Measurements from ENCODE around the gene IRAK1.
A peak's percentile ranks its signal among the peaks of the same experiment; 100 is the strongest.
"Not testable (repeated sequence)": the region's sequence is repeated elsewhere in the genome, so short reads cannot be mapped to it uniquely, and the experiment has no call there.

The IRAK1 gene

DNA sequence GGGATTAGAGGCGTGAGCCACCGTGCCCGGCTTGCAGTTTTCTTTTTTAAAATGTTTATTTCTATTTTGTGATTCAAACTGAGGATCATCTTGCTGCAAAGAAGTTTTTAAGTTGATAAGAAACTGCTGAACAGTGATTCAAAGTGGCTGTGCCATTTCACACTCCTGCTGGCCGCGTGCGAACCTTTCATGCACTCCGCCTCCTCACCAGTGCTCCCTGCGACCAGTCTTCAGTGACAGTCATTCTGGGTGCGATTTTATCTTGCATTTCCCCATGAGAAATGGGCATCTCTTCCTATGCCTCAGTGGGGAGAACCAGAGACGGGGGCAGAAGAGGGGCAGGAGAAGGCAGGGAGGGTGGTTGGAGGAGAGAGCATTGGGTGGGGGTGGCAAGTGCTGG is 25.7 kb downstream of the IRAK1 start:
- no peak for DNase-seq

DNA sequence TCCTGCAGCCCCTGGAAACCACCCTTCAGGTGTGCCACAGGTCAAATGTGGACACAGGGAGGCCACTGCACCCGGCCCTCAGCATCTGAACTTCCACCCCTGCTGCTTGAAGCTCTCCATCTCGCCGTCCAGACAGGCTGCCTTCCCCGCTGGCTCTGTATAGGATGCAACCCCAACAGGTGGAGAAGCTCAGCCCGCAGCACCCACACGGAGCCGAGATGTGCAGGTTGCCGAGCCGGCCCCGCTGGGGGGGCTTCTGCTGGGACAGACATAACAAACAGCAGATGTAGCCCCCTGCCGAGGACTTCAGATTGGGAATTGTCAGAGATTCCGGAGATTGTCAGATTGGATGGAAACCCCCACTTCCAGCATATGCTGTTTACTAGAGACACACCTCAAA is 26.6 kb downstream of the IRAK1 start:
- DNase-seq, result no peak

DNA sequence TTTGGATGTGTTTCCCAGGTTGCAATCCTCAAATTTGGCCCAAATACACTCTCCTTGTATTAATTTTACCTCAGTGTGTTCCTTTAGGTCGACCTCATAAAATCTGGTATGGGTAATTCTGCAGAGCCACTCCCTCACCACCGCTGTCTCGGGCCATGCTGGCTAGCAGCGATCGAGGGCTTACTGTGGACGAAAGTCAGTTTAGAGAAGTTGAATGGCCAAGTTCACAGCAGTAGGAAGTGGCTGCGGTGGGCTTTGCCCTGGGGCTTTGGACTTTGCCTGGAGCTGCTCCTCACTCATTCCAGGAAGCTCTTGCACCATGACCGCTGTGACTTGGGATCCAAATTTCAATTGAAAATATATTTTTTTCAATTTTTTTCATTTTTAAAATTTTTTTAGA is 27.5 kb downstream of the IRAK1 start:
- DNase-seq, result no peak

DNA sequence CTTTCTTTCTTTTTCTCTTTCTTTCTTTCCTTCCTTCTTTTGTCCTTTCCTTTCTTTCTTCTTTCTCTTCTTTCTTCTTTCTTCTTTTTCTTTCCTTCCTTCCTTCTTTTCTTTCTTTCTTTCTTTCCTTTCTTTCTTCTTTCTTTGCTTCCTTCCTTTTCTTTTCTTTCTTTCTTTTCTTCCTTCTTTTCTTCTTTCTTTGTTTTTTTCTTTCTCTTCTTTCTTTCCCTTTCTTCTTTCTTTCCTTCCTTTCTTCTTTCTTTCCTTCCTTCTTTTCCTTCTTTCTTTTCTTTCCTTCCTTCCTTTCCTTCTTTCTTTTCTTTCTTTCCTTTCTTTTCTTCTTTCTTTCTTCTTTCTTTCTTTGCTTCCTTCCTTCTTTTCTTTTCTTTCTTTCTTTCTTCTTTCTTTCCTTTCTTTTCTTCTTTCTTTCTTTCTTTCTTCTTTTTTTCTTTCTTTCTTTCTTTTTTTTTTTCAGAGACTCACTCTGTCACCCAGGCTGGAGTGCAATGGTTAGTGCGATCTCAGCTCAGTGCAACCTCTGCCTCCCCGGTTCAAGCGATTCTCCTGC is 28.6 kb downstream of the IRAK1 start:
- DNase-seq, result no peak

DNA sequence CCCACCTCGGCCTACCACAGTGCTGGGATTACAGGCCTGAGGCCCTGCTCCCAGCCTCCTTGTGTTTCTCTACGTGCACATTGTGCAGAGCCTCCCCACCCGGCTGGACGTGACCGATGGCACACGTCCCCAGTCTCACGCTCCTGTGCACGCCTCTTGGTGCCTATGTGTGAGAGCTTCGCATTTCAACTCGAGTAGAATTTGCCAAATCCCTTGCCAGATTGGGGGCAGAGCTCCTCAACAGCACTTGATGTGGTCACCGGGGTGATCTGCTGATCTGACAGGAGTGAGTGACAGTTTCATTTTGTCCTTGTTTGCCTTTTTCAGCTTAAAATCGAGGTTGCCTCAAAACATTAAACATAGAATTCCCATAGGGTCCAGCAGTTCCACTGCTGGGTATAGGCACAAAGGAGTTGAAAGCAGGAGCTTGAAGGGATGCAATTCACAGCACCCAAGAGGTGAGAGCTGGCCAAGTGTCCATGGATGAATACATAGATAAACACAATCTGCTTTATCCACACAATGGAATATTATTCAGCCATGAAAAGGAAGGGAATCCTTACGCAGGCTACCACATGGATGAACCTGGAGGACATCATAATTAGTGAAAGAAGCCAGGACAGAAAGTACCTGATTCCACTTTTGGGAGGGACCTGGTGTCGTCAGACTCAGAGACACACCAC is 29.6 kb downstream of the IRAK1 start:
- DNase-seq, result no peak

DNA sequence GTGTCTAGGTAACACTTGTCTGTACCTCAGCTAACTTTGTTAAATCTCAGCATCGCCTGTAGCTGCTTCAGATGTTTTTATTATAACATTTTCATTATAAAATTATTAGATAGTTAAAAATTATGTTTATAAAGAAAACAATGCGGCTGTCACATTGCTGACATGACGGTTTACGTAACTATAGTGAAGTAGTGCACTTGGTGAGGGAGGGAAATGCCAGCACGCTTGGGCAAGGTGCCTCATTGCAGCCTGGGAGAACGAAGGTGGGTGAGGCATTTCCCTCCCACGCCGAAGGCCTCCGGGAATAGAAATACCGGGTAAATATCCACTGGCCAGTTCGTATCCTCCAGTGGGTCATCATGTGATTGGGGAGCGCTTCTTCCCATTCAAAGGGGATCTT is 31.2 kb downstream of the IRAK1 start:
- DNase-seq, result no peak

DNA sequence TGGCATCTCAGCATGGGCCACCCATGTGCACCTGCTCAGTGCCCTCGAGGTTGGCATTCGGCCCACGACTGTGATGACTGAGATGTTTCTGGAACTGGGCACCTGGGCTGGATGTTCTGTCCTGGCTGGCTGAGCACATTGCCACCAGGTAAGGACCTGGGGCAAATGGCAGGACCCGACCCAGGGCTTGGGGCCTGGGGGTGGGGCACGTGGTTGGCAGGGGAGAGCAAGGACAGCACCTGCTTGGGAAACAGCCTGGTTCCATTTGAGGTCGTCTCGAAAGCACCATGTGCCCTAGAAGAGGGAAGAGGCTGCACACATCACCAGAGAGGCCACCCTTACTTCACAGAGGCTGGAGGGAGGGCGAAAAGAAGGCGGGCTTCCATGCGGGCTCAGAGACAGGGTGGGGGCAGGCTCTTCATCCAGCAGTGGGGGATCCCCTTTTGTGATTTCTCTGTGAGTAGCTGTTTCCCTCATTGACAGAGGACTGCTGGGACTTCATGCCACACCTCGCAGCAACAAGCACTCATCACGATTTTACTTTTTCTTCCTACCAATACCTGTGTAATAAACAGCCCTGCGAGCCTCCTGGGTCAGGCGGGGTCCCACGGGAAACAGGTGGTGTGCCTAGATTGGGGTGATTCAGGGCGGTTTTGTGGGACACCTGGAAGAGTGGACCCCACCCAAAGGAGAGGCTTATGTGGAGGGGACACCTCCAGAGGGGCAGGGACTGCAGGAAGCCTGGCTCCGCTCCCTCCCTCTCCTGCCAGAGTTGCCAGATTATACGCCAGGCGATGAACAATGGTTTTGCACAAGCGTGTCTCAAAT is 35.1 kb downstream of the IRAK1 start:
- no peak for DNase-seq

DNA sequence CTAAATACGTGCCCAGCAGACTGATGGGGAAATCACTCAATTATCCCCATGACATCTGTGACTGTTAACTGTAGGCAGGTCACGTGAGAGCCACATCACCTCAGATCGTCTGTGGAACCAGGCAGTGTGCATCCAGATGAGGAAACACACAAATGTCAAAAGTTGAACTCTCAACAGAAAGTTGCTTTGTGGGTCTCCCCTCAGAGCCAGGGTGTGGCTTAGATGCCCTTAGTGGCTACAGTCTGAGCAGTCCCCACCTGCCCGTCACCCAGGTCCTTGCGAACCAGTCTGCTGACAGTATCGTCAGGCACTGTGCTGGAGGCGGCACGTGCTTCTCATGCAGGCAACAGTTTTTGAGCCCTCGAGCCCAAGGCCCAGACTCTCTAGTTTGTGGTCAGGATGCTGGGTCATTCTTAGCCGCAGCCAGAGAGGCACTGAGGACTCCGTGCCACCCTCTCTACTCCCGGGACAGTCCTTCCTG is 36.3 kb downstream of the IRAK1 start:
- no peak for DNase-seq

DNA sequence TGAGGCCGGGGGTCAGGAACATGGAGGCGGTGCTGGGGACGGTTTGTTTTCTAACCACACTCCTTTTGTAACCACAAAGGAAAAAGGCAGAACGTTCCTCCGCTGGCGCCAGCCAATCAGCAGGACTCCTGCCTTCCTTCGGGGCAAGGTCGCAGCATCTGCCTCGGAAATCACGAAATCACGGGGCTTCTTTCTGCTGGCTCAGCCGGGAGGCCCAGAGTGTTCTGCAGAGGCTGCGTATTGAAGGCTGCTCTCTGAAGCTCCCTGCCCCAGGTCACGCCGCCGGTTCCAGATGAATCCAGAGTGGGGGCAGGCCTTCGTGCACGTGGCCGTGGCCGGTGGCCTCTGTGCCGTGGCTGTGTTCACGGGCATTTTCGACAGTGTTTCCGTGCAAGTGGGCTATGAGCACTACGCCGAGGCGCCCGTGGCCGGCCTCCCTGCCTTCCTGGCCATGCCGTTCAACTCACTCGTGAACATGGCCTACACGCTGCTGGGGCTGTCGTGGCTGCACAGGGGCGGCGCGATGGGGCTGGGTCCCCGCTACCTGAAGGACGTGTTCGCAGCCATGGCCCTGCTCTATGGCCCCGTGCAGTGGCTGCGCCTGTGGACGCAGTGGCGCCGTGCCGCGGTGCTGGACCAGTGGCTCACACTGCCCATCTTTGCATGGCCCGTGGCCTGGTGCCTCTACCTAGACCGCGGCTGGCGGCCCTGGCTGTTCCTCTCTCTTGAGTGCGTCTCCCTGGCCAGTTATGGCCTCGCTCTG is 37.8 kb downstream of the IRAK1 start:
- no peak for DNase-seq

DNA sequence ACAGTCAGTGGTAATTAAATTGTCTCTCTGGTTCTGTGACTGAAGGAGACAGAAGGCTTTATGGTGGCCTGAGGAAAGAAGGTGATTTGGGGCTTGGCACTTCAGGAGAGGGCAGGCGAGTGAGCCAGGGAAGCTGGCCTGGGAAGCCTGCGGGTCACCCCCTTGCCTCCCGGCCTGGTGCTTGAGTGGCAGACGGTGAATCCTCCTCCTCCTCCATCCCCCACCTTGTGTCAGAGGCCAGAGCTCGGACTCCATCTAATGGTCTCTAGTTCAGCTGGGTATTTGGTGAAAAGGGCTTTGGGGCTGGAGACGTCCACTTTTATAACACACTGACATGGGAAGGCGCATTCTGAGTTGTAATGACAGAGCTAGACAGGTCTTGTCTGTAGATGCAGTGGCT is 38.5 kb downstream of the IRAK1 start:
- DNase-seq, result no peak

DNA sequence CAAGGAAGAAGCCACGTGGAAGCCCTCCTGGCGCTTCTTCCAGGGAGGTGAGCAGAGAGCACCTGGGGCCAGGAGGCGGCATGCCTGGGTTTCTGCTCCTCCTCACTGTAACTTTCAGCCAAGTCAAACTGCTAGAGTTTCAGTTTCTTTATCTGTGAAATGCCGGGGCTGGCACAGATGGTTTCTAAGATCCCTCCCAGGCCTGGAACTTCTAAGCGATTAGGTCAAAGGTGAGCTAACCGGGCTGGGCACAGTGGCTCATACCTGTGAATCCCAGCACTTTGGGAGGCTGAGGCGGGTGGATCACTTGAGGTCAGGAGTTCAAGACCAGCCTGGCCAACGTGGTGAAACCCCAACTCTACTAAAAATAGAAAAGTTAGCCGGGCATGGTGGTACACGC is 39.3 kb downstream of the IRAK1 start:
- DNase-seq, result not testable (repeated sequence)

DNA sequence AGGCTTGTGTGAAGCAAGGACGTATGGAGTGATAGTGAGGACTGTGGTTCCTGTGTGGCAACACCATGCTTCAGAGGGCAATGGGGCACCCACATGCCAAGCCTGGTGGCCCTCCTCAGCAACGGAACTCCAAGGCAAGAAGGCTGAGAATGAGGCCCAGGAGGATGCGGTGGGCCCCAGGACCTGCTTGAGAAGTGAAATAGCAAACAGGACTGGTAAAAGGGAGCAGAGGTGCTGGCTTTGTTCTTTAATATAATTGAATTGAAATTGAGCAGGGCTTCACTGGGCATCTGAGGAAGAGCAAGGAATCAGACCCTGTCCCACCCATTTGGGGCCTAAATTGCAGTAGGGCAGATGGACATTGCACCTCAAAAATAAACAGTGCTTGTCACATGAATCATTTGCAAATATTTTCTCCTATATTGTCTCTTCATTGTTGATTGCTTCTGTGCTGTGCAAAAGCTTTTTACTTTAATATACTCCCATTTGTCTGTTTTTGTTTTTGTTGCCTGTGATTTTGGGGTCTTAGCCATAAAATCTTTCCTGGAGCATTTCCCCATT is 44.9 kb downstream of the IRAK1 start:
- DNase-seq, result no peak

DNA sequence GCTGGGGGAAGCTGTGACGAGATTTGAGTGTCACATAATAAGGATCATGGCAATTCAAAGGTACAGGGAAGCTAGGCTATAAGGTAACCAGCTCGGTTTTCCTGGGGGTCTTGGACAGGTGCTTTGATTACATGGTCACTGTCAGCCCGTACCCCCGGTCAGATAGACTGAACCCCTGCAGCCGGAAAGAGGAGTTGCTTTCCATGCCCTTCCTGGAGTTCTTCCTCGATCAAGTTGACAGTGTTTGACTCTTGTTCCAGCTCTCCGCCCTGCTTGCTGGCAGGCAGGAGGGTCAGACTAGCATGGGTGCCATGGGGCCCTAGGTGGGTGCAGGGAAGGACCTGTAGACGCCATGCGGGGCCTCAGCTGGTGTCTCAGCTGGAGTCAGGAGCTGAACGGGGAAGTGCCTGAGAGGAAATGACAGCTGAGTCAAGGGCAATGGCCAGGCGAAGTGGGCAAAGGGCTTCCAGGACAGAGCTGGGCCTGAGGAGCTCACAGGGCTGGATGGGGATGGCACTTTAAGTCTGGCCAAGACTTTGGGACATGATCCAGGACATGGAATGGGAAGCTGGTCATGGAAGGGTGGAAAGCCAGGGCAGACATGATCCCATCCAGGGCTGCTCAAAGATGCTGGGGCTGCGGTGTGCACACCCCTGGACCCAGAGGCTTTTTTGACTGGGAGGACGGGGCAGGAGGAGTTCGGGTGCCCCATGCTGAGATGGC is 45.5 kb downstream of the IRAK1 start:
- no peak for DNase-seq

DNA sequence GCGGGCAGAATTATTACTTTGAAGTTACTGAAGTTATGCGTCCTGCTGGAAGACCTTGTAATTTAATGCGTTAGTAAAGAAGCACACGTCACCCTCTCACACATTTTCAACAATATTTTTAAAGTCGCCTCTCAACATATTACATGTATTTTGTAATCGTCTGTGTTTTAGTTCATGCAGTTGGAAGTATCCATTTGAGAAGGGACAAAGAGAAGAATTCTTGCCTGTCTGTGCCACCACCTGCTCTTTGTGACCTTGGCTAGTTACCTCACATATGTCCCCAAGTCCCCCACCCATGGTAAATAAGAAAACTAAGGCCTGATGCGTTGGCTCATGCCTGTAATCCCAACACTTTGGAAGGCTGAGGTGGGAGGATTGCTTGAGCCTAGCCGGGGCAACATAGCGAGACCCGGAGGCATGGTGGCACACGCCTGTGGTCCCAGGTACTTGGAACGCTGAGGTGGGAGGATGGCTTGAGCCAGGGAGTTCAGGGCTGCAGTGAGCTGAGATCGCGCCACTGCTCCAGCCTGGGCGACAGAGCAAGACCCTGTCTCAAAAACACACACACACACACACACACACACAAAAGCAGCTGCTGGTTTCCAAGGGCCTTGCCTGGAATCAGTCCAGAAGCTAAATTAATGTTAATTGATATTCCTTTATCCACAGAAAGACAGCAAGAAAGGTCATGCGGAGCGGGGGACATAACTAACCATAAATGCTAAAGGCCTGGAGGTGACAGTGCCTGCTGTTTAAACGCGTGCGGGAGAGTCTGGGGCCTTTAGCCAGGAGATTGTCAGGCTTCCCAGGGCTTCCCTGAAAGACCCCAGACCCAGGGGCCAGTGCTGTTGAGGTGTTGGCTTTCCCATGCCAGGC is 46.3 kb downstream of the IRAK1 start:
- no peak for DNase-seq

DNA sequence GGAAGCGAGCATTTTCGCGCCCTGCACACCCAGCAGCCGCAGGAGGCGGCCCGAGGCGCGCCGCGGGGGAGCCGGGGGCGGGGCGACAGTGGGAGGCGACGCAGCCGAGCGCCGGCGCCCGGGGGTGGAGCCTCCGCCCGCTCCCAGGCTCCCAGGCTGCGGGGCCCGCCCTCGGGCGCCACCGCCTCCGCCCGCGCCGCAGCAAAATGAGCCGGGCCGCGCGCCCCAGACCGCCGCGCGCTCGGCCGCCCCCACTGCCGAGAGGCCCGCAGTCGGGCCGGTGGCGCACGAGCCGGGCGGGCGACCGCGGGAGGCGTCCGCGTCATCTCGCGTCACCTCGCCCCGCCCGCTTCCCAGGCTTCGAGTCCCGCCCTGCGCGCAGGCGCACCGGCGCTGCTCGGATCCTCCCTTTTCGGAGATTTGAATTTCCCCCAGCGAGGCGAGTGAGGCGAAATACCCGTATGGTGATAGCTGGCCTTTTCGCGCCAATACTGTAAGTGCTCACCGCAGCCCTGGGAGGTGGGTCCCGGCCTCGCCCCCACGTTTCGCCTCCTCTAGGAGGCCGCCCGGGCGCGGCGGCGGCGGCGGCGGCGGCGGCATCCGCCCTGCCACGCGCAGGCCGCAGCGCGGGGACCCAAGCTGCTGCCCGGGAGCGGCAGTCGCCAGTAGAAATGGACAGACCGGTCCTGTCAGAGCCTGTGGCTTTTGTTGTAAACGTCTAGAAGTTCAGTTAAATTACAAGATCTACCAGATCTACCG is 47.2 kb downstream of the IRAK1 start, which contains the start of gene TMEM187:
TSS of gene TMEM187 (plus strand) at position 387 of the 759 bp plus-strand sequence. CDS start 9,309 bp downstream, outside the sequence.
- DNase-seq, result peak; percentile 88

DNA sequence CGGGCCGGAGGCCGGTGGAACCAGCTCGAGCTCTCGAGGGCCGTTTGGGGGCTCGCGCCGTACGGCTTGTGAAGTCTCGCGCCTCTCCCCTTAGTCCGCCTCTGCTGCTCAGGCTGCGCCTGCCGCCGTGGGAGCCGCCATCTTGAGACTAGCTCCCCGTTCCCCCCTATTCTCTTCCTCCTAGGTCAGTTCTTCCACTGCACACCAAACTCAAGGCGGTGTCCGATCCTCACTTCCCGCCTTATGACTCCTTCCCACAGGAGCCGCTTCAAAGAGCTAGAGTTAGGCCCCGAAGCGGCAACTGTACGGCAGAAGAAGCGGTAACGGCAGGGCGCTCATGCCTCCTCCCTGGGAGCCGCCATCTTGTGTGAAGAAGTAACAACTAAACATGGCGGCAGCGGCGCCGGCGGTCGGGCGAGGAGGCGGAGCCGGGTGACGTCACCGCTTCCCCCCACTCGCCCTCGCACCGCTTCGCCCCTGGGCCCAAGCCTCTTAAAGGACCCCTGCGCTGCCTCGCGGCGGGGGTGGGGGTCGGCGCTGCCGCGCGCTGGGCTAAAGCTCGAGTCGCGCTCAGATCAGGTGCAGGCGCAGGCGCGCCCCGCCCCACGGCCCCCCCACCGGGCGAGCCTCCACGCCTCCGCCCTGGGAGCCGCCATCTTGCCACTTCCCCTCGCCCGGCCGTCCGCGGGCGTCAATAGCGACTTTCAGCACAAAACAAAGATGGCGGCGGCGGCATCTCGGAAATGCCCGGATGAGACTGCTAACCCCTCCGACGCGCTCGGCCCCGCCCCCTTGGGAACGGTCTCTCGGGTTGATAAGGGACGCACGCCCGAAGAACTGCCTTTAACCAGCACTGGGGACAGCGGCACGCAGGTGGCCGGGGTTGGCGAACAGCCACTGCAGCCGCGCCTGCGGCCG is 48.0 kb downstream of the IRAK1 start, which contains the start of gene HCFC1:
TSS of gene HCFC1 (minus strand) at position 369 of the 918 bp plus-strand sequence. CDS start 978 bp downstream, outside the sequence.
- peak; percentile 93 for DNase-seq

DNA sequence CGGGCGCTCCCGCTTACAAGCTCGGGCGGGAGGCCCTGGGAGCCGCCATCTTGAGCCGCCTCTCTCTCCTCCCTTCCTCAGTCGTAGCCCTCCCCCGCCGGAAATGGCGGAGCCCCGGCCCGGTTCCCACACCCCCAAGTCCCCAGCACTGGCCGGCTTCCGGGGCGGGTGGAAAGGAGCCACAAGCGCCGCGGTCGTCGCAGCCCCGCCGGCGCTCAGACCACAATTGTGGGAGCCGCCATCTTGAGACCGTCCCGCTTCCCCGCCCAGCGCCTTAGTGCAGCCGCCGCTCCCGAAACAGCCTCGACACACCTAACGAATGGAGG is 48.6 kb downstream of the IRAK1 start:
- peak; percentile 87 for DNase-seq

DNA sequence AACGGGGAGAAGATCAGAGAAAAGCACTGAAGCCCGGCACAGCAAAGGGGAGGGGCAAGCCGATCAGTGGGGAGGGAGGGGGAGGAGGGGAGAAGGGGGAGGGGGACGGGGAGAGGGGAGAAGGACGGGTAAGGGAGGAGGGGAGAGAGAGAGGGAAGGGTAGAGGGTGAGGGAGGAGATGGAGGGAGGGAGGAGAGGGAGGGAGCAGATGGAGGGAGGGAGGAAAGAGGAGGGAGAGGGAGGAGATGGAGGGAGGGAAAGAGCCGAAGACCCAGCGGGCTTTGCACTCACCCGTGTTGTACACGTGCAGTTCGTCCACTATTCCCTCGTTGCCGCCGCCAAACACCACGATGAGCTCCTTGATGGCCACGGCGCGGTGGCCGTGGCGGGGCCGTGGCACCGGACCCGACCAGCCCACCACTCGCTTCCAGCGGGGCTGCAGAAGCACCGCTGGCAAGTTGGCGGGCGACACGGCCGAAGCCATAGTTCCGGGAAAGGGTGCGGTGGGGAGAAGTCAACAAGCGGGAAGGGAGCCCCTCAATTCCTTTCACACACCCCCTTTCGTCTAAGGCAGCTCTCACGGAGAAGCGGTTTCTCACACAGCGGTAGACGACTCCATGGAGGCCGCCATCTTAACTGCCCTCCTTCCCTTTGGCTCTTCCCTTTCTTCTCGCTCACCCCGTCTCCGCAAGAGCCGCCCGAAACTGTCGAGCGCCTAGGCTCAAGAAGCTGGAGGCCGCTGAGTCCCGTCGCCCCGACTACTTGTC is 49.2 kb downstream of the IRAK1 start:
- peak; percentile 72 for DNase-seq
